HepG2 (cell line): Measurements from ENCODE around the gene FAM114A2. TPM values are rescaled to one million over a fixed set of nuclear protein-coding genes. Genes with fewer than 3 reads are reported as not detected.

Source experiments
- ATAC-seq: fragments of 200-7000 bp; cut with Tn5 transposase; 3 replicates; pipeline ENCODE4 v1.9.1; 2020; ENCODE audit warnings: mild to moderate bottlenecking, moderate library complexity
- BruUV-seq: library from RNA; stranded (reverse); fragments of 400-500 nt; replicated peaks from 2 replicates; lab custom pipeline; 2021; lab: Mats Ljungman, UMichigan
- CTCF ChIA-PET: fragments of 300-600 bp; formaldehyde crosslinking; extraction: SDS; loops from one replicate; lab custom pipeline; 2021; ENCODE audit warnings: low total read pairs, inconsistent platforms, low intra/inter-chr PET ratio; lab: Yijun Ruan, JAX
- POLR2A ChIA-PET: fragments of 350-600 bp; sonication (Branson Sonifier 250); formaldehyde crosslinking; loops from one replicate; lab custom pipeline; 2020; ENCODE audit warnings: antibody characterized with exemption, inconsistent platforms; lab: Yijun Ruan, JAX
- DNase-seq: peaks from one replicate; pipeline ENCODE4 v3.0.0-alpha.2; 2015; ENCODE audit warnings: low spot score
- FAIRE-seq: peaks from 3 replicates; lab custom pipeline; 2011; peaks lifted over from hg19 to GRCh38; lab: Jason Lieb, UNC
- H2AFZ ChIP-seq: one replicate; pipeline ENCODE4 v1.6.1; 2011; ENCODE audit warnings: low read length, inconsistent platforms
- H3K27ac ChIP-seq: fragments of 300-600 bp; 3 replicates; pipeline ENCODE4 v1.8.0; 2011; ENCODE audit warnings: mixed run types, mild to moderate bottlenecking, mixed read lengths, low read length, inconsistent platforms; ENCODE audit not compliant: insufficient read depth; ENCODE audit errors: extremely low read length
- H3K27me3 ChIP-seq, 2 experiments: fragments of 200-600 bp in 1 of 2; 2 replicates in 1 of 2; 3 replicates in 1 of 2; pipeline versions ENCODE4 v1.6.0 to v1.8.0; 2011; ENCODE audit warnings: low read length in 2 of 2, mild to moderate bottlenecking in 2 of 2, moderate library complexity in 2 of 2, inconsistent platforms in 1 of 2; ENCODE audit not compliant: insufficient read depth in 2 of 2, control insufficient read depth in 1 of 2
- H3K36me3 ChIP-seq, 2 experiments: fragments of 200-600 bp in 1 of 2; replicated peaks in 1 of 2; 2 replicates in 1 of 2; 3 replicates in 1 of 2; pipeline versions ENCODE4 v1.5.1 to v1.8.0; 2011; ENCODE audit warnings: low read length in 2 of 2, inconsistent platforms in 1 of 2; ENCODE audit not compliant: insufficient read depth in 2 of 2, control insufficient read depth in 1 of 2
- H3K4me1 ChIP-seq: 2 replicates; pipeline ENCODE4 v1.5.1; 2012; ENCODE audit warnings: low read length, inconsistent platforms; ENCODE audit not compliant: insufficient read depth
- H3K4me2 ChIP-seq: 2 replicates; pipeline ENCODE4 v1.6.0; 2011; ENCODE audit warnings: low read depth, low read length, inconsistent platforms
- H3K4me3 ChIP-seq, 3 experiments: fragments of 200-600 bp in 1 of 3; sonication (generic), shearing (Covaris generic) in 1 of 3; replicated peaks in 1 of 3; 2 replicates each; pipeline ENCODE4 v1.5.1; 2011 to 2016; ENCODE audit warnings: low read length in 3 of 3, inconsistent platforms in 2 of 3, low read depth in 2 of 3, mild to moderate bottlenecking in 2 of 3, control low read depth in 1 of 3, mixed read lengths in 1 of 3; ENCODE audit not compliant: insufficient read depth in 1 of 3
- H3K79me2 ChIP-seq: one replicate; pipeline ENCODE4 v1.6.1; 2011; ENCODE audit warnings: low read length, inconsistent platforms; ENCODE audit not compliant: insufficient read depth
- H3K9ac ChIP-seq: 2 replicates; pipeline ENCODE4 v1.6.0; 2011; ENCODE audit warnings: mild to moderate bottlenecking, low read depth, low read length, inconsistent platforms; ENCODE audit not compliant: insufficient read depth
- H3K9me3 ChIP-seq: 2 replicates; pipeline ENCODE4 v1.5.1; 2012; ENCODE audit warnings: mild to moderate bottlenecking, low read length
- H4K20me1 ChIP-seq: 2 replicates; pipeline ENCODE4 v1.6.0; 2011; ENCODE audit warnings: inconsistent platforms, mild to moderate bottlenecking, low read length, moderate library complexity; ENCODE audit not compliant: insufficient read depth
- CEBPB ChIP-seq: IDR thresholded peaks from 2 replicates; pipeline ENCODE4 v1.6.1; 2011; ENCODE audit warnings: low read depth, low read length, improper control_type of control experiment, borderline replicate concordance
- HINFP ChIP-seq: sonication (generic); formaldehyde crosslinking; IDR thresholded peaks from 2 replicates; pipeline ENCODE4 v1.4.0; 2020; ENCODE audit warnings: low read depth, mild to moderate bottlenecking, missing genetic modification reagents
- HNRNPH1 ChIP-seq: fragments of 200-400 bp; formaldehyde crosslinking; optimal IDR thresholded peaks from 2 replicates; pipeline ENCODE3; 2017; ENCODE audit warnings: mild to moderate bottlenecking, low read depth, low read length
- JUND ChIP-seq: sonication (generic); formaldehyde crosslinking; IDR thresholded peaks from 2 replicates; pipeline ENCODE4 v1.8.0; 2022; ENCODE audit warnings: mild to moderate bottlenecking, missing genetic modification reagents
- KDM5A ChIP-seq: fragments of 200-600 bp; sonication (generic); IDR thresholded peaks from 2 replicates; pipeline ENCODE4 v1.7.0; 2018; ENCODE audit warnings: antibody characterized with exemption, mild to moderate bottlenecking, low read length, borderline replicate concordance
- KDM6A ChIP-seq: IDR thresholded peaks from 2 replicates; pipeline ENCODE4 v1.6.1; 2016; ENCODE audit warnings: low read depth
- KLF9 ChIP-seq: IDR thresholded peaks from 2 replicates; pipeline ENCODE4 v1.6.1; 2016; ENCODE audit warnings: low read depth
- MAZ ChIP-seq, 2 experiments: sonication (generic) in 1 of 2; formaldehyde crosslinking in 1 of 2; IDR thresholded peaks; 2 replicates each; pipeline versions ENCODE4 v1.5.0 to v1.6.1; 2012 to 2020; ENCODE audit warnings: low read depth in 2 of 2, mild to moderate bottlenecking in 2 of 2, borderline replicate concordance in 1 of 2, improper control_type of control experiment in 1 of 2, low read length in 1 of 2, missing genetic modification reagents in 1 of 2, moderate library complexity in 1 of 2
- NR1H2 ChIP-seq: sonication (generic); formaldehyde crosslinking; IDR thresholded peaks from 2 replicates; pipeline ENCODE4 v1.8.1; 2022; ENCODE audit warnings: low read depth, missing genetic modification reagents, borderline replicate concordance
- SMC3 ChIP-seq: IDR thresholded peaks from 2 replicates; pipeline ENCODE4 v1.6.1; 2011; ENCODE audit warnings: low read length, improper control_type of control experiment
- THYN1 ChIP-seq: sonication (generic); formaldehyde crosslinking; IDR thresholded peaks from 2 replicates; pipeline ENCODE4 v1.8.1; 2023; ENCODE audit warnings: low read depth, mild to moderate bottlenecking, moderate library complexity, missing genetic modification reagents, borderline replicate concordance
- ZNF282 ChIP-seq: fragments of 450-650 bp; IDR thresholded peaks from 2 replicates; pipeline ENCODE4 v1.6.1; 2018; ENCODE audit not compliant: partially characterized antibody
- ZNF44 ChIP-seq: sonication (generic); formaldehyde crosslinking; IDR thresholded peaks from 2 replicates; pipeline ENCODE4 v1.5.1; 2020; ENCODE audit warnings: mild to moderate bottlenecking, missing genetic modification reagents
- ZNF570 ChIP-seq: sonication (generic); formaldehyde crosslinking; IDR thresholded peaks from 2 replicates; pipeline ENCODE4 v1.4.0; 2020; ENCODE audit warnings: mild to moderate bottlenecking, missing genetic modification reagents, borderline replicate concordance
- WGBS: methylation state at CpG from one replicate; pipeline ENCODE4 v1.1.6; 2017; ENCODE audit warnings: low lambda C conversion rate; 5-methylcytosine and 5-hydroxymethylcytosine counted together
- in situ Hi-C: cut with HindIII; loops from 2 replicates; pipeline ENCODE4 v1.10.0; 2017; ENCODE audit warnings: low pct_unique_long_range_greater_than_20kb; ENCODE audit not compliant: extremely low pct_ligation_motif_present
- intact Hi-C: fragments of 100-400 bp; cut with micrococcal nuclease; formaldehyde crosslinking; loops from one replicate; pipeline ENCODE4 v1.10.0; 2022; ENCODE audit not compliant: unreplicated experiment
- polyA plus RNA-seq, 8 experiments: library from polyadenylated mRNA; depleted of rRNA in 3 of 8; stranded (reverse) in 7 of 8; unstranded in 1 of 8; fragments of >200 nt; fragmentation: Illumina TruSeq in 4 of 8; extraction: Trizol in 4 of 8; gene quantifications; 2 replicates each; pipeline versions ENCODE4 v1.2.1 to v1.2.3, GENCODE V29; 2011 to 2016; ENCODE audit warnings: low read depth in 4 of 8, missing spikeins in 1 of 8, mixed read lengths in 1 of 8; ENCODE audit not compliant: insufficient read depth in 1 of 8
- total RNA-seq, 5 experiments: library from RNA; depleted of rRNA; stranded (reverse); fragments of >200 nt; fragmentation: Illumina TruSeq; extraction: Trizol; gene quantifications; 2 replicates each; pipeline ENCODE4 v1.2.3, GENCODE V29; 2016; ENCODE audit warnings: low read depth in 1 of 5
- TF ChIP-seq, protein P1 (sequence below): IDR thresholded peaks from 2 replicates; pipeline ENCODE4 v1.6.1; 2016; ENCODE audit warnings: control low read depth
- TF ChIP-seq, protein P2 (sequence below): sonication (generic); formaldehyde crosslinking; conservative IDR thresholded peaks from 2 replicates; pipeline ENCODE4 v1.8.0; 2022; ENCODE audit warnings: missing genetic modification reagents
- TF ChIP-seq, protein P3 (sequence below): sonication (generic); formaldehyde crosslinking; IDR thresholded peaks from 2 replicates; pipeline ENCODE4 v1.4.0; 2020; ENCODE audit warnings: missing genetic modification reagents, borderline replicate concordance

Gene FAM114A2
- total and polyA plus RNA-seq, 2 of the 13 experiments (the other 11 are each of a cell fraction or from before 2014, with no cell fraction given), result 6.9 to 11.4 TPM

DNA sequence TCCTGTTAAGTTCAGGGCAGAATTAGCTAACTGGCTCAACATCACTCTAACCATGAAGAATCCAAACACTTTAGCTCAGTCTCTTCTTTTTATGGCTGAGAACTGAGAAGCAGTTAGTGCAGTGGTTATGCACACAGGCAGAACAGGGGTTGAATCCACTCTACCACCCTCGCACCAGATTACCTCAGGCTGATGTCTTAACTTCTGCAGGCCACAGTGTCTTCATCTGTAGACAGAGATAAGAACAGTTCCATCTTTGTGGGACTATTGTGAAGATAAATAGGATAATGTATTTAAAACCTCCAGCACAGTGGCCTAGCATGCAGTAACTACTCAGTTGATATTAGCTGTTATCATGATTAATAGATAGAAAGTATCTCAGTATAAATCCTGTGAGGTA lies 54.8 kb downstream of the FAM114A2 start:
- H3K9me3 ChIP-seq, result no peaks in the 10 kb centered on the region
- ChIA-PET CTCF (no interaction called here), POLR2A (no interaction called here)
- ATAC-seq (no peak), DNase-seq (no peak), FAIRE-seq (no peak)
- BruUV-seq, result no TSS peak
- H2AFZ ChIP-seq, result no peak overlapping the region
- no peak overlapping the region for H3K4me2 ChIP-seq
- H3K27ac ChIP-seq, result no peak overlapping the region
- in situ Hi-C loops, result no loop called here
- H3K27me3 ChIP-seq, result no peaks in the 10 kb centered on the region
- H3K4me3 ChIP-seq, result no peak overlapping the region
- H3K79me2 ChIP-seq, result no peaks in the 10 kb centered on the region
- no peaks in the 10 kb centered on the region for H3K4me1 ChIP-seq
- H3K9ac ChIP-seq, result no peak overlapping the region
- intact Hi-C loops, result no loop called here
- H3K36me3 ChIP-seq, result no peaks in the 10 kb centered on the region
- 29% methylated on average over 1 of the region's 1 CpG for WGBS
- no peaks in the 10 kb centered on the region for H4K20me1 ChIP-seq
- TF ChIP-seq, protein P1, sequence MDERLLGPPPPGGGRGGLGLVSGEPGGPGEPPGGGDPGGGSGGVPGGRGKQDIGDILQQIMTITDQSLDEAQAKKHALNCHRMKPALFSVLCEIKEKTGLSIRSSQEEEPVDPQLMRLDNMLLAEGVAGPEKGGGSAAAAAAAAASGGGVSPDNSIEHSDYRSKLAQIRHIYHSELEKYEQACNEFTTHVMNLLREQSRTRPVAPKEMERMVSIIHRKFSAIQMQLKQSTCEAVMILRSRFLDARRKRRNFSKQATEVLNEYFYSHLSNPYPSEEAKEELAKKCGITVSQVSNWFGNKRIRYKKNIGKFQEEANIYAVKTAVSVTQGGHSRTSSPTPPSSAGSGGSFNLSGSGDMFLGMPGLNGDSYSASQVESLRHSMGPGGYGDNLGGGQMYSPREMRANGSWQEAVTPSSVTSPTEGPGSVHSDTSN (CRISPR knock-in tag), result no peak
- TF ChIP-seq KDM5A, result no peak
- TF ChIP-seq HNRNPH1, result no peak
- no peak for TF ChIP-seq CEBPB
- TF ChIP-seq JUND (CRISPR knock-in tag), result no peak
- TF ChIP-seq, protein P2, sequence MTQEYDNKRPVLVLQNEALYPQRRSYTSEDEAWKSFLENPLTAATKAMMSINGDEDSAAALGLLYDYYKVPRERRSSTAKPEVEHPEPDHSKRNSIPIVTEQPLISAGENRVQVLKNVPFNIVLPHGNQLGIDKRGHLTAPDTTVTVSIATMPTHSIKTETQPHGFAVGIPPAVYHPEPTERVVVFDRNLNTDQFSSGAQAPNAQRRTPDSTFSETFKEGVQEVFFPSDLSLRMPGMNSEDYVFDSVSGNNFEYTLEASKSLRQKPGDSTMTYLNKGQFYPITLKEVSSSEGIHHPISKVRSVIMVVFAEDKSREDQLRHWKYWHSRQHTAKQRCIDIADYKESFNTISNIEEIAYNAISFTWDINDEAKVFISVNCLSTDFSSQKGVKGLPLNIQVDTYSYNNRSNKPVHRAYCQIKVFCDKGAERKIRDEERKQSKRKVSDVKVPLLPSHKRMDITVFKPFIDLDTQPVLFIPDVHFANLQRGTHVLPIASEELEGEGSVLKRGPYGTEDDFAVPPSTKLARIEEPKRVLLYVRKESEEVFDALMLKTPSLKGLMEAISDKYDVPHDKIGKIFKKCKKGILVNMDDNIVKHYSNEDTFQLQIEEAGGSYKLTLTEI (CRISPR knock-in tag), result no peak
- no peak for TF ChIP-seq ZNF44 (CRISPR knock-in tag)
- no peak for TF ChIP-seq ZNF570 (CRISPR knock-in tag)
- TF ChIP-seq THYN1, result no peak
- no peak for TF ChIP-seq KDM6A (CRISPR knock-in tag)
- TF ChIP-seq KLF9, result no peak
- TF ChIP-seq, protein P3, sequence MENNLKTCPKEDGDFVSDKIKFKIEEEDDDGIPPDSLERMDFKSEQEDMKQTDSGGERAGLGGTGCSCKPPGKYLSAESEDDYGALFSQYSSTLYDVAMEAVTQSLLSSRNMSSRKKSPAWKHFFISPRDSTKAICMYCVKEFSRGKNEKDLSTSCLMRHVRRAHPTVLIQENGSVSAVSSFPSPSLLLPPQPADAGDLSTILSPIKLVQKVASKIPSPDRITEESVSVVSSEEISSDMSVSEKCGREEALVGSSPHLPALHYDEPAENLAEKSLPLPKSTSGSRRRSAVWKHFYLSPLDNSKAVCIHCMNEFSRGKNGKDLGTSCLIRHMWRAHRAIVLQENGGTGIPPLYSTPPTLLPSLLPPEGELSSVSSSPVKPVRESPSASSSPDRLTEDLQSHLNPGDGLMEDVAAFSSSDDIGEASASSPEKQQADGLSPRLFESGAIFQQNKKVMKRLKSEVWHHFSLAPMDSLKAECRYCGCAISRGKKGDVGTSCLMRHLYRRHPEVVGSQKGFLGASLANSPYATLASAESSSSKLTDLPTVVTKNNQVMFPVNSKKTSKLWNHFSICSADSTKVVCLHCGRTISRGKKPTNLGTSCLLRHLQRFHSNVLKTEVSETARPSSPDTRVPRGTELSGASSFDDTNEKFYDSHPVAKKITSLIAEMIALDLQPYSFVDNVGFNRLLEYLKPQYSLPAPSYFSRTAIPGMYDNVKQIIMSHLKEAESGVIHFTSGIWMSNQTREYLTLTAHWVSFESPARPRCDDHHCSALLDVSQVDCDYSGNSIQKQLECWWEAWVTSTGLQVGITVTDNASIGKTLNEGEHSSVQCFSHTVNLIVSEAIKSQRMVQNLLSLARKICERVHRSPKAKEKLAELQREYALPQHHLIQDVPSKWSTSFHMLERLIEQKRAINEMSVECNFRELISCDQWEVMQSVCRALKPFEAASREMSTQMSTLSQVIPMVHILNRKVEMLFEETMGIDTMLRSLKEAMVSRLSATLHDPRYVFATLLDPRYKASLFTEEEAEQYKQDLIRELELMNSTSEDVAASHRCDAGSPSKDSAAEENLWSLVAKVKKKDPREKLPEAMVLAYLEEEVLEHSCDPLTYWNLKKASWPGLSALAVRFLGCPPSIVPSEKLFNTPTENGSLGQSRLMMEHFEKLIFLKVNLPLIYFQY (CRISPR knock-in tag), result no peak
- no peak for TF ChIP-seq HINFP (CRISPR knock-in tag)
- no peak for TF ChIP-seq MAZ (IDR thresholded peaks at IDR 0.05; ENCODE audit: borderline replicate concordance, low read depth, low read length)
- no peak for TF ChIP-seq MAZ (CRISPR knock-in tag; IDR thresholded peaks at IDR 0.05; ENCODE audit: low read depth)
- no peak for TF ChIP-seq ZNF282
- TF ChIP-seq SMC3, result no peak
- TF ChIP-seq NR1H2 (CRISPR knock-in tag), result no peak
